Endometrium (tissue), 2 donors: ENCODE measurements around the gene KCNT1.

Source experiments
- FAIRE-seq: peaks from 2 replicates; lab custom pipeline; 2012; peaks lifted over from hg19 to GRCh38; lab: Jason Lieb, UNC
- donor health status: control.
- donor health status: control.

KCNT1 gene

DNA sequence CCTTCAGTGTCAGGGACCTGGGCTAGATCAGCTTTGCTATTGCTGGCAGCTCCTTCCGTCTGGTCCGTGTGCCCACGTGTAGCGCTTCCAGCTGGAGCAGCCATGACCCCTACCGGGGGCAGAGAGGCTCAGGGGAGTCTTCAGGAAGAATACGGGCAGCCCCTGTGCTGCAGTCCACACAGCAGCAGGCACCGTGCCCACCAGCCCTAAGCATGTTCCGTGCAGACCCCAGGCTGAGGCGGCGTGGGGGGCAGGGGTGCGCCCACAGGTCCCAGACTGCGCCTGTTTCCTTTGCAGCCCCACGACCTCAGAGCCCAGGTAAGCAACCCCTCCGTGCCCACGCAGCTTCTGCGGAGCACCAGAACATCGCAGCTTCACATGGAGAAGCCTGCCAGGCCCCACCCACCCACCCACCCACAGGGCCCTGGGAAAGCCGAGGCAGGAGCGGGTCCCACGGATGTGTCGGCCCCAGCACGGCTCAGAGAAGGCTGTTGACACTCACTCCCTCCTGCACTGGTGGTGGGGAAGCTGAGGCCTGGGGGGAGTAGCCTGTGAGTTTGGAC, 83.1 kb downstream of the KCNT1 start:
- no peak for FAIRE-seq

DNA sequence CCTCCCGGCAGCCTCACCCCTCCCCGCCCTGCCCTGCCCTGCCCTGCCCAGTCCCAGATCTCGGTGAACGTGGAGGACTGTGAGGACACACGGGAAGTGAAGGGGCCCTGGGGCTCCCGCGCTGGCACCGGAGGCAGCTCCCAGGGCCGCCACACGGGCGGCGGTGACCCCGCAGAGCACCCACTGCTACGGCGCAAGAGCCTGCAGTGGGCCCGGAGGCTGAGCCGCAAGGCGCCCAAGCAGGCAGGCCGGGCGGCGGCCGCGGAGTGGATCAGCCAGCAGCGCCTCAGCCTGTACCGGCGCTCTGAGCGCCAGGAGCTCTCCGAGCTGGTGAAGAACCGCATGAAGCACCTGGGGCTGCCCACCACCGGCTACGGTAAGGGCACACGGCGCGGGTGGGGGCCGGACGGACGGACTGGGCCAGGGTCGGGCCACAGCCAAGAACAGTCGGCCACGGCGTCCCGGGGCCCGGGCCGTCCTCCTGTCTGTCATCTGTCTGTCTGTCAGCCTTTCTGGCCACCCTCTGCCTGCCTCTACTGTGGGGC, 84.2 kb downstream of the KCNT1 start:
- no peak for FAIRE-seq

DNA sequence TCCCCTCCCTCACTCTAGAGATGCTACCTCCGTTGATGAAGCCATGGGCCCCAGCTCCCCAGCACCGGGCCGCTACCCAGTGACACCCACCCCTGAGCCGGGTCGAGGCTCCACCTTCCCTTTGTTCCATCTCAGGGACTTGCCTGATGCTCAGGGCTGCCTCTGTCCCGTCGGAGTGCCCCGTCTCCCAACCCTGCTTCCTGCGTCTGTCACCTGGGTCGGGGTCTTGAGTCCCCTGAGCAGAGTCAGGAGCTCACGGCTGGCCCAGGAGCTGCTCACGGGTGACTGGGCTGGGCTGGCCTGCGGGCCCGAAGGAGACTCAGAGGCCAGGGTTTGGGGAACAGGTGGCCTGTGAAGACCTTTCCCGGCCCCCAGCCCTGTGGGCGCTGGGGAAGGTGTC, 85.3 kb downstream of the KCNT1 start:
- no peak for FAIRE-seq

DNA sequence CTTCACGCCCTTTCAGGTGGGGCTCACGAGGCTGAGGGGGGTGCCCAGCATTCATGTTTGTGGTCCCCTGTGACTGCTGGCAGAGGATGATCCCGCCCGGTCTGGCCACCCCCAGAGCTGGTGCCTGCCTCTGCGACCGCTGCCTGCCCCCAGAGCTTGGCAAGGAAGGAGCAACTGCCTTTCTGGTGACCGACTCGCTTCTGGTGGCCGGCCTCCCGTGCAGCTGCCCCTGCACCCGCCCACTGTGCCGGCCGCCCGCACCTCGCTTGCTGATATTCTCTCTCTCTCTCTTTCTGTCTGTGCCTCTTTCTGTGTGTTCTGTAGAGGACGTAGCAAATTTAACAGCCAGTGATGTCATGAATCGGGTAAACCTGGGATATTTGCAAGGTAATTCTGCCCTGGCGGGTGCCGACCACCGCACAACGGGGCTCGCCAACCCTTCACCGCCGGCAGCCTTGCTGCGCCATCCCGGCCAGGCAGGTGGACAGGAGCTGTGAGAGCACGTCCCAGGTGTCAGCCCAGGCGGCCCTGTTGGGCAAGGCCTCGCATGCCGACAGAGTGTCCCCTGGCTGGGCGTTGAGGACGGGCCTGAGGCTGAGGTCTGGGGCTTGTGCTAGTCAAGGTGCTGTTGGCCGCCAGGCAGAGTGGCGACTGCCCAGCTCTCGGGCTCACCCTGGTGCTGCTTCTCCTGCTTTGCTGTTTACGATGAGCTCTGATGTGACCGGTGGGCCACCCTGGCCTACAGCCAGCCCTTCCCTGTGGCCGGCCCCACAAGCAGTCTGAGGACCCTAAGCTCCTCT, 86.0 kb downstream of the KCNT1 start:
- no peak for FAIRE-seq

DNA sequence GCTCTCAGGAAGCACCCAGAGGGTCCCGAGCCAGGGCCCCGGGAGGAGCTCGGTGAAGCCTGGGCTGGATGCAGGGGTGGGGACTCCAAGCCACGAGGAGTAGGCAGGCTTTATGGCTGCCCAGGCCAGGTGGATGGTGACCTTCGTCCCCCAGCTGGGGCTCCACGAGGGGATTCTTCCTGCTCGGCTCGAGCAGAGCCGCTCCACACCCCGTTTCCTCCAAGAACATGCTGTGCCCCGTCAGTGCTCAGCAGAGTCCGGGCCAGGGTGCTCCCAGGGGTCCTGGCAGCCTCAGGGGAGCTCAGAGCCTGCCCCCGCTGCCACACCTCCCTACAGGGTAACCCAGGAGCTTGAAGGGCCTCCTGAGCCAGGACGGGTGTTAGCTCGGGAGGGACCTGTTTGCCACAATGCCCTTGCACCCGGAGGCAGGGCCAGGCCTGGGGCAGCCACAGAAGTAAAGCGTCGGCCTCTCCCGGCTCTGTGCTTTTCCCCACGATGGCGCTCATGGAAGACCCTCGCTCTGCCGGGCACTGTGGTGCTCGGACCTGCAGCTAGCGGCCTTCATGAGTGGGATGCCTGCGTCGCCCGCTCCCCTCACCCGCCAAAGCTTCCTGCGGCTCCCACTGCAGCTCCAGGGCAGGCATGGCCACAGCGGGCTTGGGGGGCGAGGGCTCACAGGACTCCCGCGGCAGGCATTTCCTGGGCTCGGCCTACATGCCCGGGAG, 86.8 kb downstream of the KCNT1 start:
- no peak for FAIRE-seq

DNA sequence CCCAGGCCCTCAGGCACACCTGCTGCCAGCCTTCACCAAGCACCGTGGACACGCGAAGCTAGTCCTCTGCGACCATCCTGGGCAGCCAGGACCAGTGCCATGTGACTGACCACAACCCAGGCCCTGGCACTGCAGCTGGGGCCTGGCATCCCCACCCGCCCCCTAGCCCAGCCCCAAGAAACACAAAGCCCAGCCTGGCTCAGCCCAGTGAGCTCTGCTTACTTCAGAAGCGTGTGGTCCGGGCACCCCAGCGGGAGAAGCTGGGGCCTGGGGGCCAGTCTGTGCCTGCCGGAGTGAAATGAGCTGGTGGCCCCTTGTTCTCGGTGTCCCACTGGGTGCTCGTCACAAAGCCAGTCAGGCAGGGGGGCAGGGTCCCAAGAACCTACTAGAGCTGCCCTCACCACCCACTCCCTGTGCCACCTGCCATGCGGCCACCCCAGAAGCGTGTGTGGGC, 87.9 kb downstream of the KCNT1 start:
- FAIRE-seq = no peak

DNA sequence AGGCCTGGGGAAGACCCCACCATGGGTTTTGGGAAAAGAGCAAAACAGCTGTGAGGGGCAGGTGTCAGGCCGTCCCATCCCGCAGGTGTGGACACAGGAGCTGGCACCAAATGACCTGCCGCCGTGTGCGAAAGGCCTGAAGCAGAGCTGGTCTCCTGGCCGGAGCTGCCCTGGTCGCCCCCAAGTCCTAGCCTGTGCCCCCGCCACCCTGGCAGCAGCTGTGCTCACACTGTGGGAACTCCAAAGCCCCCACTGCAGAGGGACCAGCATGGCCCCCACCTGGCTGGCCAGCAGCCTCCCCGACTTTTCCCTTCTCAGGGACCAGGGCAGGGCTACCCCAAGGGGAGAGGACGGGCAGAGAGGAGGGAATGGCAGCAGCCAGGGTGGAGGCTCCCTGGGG, 88.4 kb downstream of the KCNT1 start:
- no peak for FAIRE-seq

DNA sequence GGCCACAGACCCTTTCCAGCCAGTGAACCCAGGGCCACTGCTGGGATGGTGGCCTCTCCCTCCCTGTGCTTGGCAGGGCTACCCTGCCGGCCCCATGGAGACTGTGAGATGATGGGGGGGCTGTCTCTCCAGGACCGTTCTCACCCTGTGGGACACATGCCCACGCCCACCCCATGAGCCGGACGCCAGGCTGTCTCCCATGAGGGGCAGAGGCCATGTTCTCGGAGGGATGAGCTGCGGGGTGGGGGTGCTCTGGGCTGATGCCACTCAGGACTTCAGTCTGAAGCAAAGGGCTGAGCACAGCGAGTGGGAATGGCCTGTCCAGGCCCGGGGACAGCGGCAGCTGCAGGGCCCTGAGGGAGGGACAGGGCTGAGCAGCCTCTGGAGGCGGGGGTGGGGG, 88.9 kb downstream of the KCNT1 start:
- no peak for FAIRE-seq

DNA sequence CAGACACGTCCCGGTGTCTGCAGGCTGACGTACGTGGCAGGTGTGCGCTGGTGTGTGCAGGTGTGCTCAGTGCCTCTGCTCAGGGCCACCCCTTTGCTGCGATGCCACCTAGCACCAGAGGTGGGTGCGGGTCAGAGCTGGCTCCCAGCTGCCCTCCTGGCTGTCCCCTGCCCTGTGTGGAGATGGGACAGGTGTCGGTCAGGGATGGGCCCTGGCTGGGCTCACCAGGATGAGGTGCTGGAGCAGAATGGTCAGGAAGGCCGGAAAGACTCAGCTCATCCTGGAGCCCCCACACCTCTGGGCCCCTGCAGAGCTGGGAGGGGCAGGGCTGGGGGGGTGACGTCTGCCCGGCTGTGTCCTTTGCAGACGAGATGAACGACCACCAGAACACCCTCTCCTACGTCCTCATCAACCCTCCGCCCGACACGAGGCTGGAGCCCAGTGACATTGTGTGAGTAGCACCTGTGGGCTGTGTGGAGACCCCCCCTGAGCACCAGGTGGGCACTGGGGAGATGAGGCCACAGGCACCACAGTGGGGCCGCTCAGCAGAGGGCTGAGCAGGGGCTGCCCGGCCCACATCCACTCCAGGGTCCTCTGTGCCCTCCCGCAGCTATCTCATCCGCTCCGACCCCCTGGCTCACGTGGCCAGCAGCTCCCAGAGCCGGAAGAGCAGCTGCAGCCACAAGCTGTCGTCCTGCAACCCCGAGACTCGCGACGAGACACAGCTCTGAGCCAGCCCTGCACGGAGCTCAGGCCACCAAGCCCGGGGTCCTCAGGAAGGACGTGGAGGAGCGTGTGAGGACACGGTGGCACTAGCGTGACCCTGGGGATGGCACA, 89.7 kb downstream of the KCNT1 start:
- FAIRE-seq = no peak

DNA sequence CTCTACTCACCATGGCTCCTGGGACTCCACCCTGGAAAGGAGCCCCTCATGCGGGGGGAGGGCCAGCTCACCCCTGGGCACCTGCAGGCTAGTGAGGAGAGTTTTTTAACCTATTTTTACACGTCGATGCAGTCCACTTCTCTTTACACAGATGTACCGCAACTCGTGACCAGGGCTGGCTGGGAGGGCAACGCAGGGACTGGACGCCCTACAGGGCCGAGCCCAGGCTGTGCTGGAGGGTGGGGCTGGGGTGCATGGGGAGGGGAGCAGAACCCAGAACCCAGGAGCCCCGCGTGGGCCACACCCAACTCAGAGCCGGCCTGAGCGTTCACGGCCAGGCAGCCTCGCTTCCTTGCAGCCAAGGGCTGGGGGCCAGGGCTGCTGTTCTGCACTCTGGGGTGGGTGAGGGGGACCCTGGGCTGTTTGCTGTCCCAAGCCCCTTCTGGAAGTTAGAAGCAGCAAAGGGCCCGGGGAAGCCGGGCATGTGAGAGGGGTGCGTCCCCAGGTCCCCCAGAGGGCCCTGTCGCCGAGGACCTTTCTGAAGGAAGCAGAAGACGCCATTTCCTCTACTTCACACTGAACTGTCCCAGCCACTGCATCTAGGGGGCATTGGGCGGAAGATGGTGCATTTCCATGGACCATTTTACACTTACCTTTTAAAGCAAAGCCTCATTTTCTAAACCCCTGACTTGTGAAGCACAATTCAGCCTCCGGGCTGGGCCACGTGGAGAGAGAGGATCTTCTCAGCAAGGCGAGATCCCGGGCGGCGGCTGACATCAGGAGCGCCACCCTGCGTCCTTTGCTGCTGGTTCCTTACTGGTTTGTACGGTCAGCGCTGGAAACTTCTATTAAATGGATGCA, 90.5 kb downstream of the KCNT1 start:
- FAIRE-seq = no peak

DNA sequence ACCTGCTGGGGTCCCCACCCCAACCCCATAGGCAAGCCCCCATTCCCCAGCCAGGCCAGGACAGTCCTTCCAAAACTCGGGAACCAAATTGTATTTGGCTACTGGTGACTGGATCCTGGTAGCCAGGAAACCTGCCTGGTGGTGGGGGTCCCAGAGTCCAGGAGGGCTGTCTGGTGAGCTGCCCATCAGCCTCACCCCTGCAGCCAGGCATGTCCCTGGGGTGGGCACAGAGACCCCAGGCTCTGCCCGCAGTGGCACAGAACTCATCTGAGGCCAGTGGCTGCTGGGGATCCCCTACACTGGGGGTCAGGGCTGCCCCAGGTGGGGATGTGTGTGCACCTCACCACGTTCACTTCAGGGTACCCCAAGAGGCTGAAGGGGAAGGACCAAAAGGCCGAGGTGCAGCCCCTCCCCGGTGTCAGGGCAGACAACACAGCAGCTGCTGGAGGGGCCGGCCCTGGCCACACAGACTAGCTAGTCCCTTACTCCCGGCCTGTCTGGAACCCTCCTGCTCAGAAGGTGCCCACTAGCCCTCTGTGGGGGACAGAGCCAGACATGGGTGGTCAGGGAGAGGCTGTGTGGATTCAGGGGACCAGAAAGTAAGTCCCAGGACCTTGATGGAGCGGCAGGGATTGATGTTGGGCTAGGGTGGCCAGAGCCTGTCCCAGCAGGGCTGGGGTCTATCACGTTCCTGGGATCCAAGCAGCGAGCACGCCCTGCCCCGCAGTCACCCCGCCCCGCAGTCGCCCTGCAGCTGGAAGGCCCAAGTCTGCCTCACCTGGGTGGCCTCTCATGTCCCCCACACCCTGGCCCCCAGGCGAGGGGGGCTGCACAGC, 91.5 kb downstream of the KCNT1 start:
- FAIRE-seq = no peak

DNA sequence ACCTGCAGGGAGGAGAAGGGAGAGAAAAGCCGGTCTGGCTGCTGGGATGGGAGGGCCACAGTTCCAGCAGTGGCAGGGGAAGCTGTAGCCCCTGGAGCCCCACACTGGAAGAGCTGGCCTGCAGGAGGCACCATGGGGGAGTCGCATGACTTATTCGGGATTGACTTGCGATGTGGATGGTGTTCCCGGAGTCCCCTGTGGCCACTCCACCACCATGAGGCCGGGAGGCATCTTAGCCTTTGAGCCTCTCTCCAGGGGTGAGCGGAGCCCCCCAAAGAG, 92.0 kb downstream of the KCNT1 start:
- no peak for FAIRE-seq

DNA sequence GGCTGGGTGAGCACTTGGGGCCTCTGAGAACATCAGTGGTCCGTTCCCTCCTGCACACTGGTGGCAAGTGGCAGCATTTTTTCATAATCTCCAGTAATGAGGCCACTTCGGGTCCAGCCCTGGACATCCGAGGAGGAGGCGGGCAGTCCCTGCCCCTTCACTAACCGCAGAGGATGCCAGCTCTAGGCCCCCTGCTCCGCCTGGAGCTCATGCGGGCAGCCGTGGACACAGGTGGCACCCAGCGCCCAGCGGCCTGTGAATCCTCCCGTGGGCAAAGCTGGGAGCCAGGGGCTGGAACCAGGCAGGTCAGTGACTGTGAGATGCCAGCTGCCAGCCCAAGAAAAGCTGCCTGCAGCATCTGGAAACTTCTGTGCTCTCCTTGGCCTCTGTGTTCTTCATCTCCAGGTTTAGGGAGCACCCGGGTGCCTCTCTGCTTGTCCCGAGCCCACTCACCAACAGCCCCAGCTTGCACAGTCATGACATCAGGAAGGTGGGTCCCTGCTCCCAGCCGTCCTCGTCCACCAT, 92.4 kb downstream of the KCNT1 start:
- no peak for FAIRE-seq

DNA sequence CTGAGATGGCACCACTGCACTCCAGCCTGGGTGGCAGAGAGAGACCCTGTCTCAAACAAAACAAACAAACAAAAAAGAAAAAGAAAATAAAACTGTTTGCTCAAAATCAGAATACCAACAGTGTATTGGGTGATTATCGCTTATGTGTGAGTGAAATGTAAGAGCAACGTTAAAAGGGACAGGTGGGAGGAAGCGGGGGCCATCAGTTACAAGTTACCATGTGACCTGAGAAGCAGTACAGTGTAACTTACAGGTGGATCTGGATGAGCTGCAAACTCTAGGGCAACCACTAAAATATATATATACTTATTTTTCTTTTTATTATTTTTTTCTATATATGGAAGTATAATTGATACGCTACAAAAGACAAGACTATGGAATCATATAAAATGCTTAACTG, 93.4 kb downstream of the KCNT1 start:
- FAIRE-seq = no peak

DNA sequence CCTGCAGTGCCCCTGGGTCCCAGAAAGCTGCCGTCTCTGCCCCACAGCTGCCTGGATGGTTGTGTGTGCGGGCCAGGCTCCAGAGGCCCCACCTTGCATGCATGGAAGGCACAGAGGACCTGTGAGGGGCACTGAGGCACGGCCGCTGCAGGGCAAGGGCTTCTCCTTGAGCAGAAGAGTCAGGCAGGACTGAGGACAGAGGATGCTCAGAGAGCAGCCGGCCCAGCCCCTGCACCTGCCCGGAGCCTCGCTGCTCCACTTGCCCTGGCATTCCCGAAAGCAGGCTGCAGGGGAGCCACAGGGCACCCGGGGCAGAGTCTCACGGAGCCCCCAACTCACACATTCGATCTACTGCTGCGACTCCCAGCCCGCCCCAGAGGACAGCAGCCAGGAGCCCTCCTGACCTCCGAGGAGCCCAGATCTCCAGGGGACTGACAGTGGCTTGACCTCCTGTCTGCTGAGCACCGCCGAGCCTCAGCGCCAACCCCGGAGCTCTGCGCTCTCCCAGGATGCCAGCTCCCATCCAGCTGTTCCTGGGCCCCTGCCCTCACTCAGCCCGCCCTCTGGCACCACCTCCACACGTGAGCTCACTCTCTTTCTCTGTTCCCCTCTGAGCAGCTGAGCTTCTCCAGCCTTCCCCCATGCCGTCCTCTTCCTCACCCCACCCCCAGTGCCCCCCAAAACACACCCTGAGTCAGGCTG, 95.0 kb downstream of the KCNT1 start:
- no peak for FAIRE-seq

DNA sequence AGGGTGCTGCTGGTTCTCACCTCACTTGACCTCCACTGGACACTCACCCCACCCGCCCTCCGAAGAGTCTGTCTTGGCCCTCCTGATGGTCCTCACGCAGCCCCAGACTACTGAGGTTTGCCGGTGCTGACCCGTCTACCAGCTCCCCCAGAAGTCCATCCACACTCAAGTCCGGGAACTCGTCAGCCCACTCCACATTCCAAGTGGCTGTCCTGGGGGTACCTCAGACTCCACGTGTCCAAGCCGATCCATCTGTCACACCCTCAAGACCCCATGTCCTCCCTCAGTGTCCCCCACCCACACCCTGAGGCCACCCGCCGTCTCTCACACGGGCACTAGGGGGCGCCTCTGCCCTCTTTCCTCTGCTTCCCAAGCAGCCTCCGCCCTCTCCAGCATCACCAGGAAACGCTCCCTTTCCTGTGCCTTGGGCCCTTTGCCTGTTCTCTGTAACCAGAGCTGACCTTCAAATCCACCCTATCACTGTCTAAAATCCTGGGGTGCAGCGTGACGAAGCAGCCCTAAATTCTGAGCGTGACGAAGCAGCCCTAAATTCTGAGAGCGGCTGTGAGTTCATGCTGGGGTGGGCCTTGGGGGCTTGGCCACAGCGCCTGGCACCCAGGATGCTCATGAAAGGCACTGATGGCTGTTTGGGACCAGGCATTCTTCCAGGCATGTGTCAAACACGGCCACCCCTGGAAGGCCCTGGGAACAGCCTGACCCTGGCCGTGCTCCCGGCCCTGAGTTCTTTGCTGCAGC, 95.7 kb downstream of the KCNT1 start:
- FAIRE-seq = no peak

DNA sequence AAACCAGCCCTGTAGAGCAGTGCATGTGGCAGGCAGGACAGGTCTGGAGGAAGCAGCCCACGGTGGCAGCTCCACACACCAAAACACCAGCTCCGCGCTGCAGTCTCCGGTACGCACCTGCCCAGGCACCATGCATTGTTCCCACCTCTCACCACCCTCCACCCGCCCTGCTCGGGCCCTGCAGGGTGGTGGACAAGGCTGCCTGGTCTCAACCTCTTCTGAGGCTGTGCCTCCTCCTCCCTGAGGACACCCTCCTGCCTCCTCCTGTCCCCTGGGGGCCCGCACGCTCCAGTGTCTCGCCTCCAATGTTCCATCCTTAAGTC, 96.2 kb downstream of the KCNT1 start:
- no peak for FAIRE-seq

DNA sequence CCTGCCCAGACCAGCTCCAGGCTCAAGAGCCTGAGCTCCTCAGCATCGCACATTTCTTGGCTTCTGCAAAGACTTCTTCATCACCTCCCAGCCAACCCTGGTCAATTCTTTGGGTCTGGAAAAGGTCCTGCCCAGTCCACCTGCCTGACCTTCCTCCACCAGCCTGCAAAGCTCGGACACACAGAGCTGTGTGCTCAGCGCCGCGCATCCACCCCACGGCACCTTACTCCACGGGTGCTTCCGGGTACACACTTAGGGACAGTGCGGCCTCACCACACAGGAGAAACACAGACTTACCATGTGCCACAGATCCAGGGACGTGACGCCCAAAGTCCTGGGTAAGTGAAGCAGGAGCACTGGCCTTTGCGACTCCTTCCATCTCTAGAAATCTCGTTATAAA, 97.3 kb downstream of the KCNT1 start:
- FAIRE-seq = no peak

DNA sequence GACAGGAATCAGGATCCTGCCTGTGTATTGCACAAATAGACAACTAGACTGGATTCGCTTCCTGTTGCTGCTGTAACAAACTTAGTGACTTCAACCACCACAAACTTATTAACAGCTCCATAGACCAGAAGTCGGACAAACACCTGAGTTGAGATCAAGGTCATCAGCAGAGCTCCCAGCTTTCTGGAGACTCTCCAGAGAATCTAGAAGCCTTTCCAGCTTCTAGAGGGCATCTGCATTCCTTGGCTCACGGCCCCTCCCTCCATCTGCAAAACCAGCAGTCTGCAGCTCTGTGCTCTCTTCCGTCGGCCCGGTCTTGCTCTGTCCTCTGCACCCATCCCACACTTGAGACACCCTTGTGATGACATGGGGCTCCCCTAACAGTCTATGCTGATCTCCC, 99.1 kb downstream of the KCNT1 start:
- no peak for FAIRE-seq
